GM23338 (cell line): ENCODE data around the gene KCNAB3. TPM values are rescaled to one million over a fixed set of nuclear protein-coding genes. Genes with fewer than 3 reads are reported as not detected.

Experiments
- ATAC-seq: fragments of 200-7000 bp; cut with Tn5 transposase; 3 replicates; pipeline ENCODE4 v1.9.1; 2020
- DNase-seq: peaks from one replicate; pipeline ENCODE4 v3.0.0-alpha.2; 2015; ENCODE audit warnings: low spot score
- H2AFZ ChIP-seq: fragments of 200-600 bp; sonication (generic); 2 replicates; pipeline ENCODE4 v1.8.0; 2016; ENCODE audit warnings: antibody characterized with exemption, mild to moderate bottlenecking, moderate library complexity
- H3F3A ChIP-seq: fragments of 200-600 bp; sonication (generic); replicated peaks from 2 replicates; pipeline ENCODE4 v1.8.0; 2017; ENCODE audit warnings: antibody characterized with exemption, mixed run types, low read depth
- H3K27ac ChIP-seq: fragments of 200-600 bp; sonication (generic); 2 replicates; pipeline ENCODE4 v1.6.1; 2016; ENCODE audit warnings: low read depth
- H3K27me3 ChIP-seq: fragments of 200-600 bp; sonication (generic); 2 replicates; pipeline ENCODE4 v1.8.0; 2016; ENCODE audit warnings: mild to moderate bottlenecking, mixed run types, moderate library complexity; ENCODE audit not compliant: insufficient read depth
- H3K36me3 ChIP-seq: fragments of 200-600 bp; sonication (generic); 2 replicates; pipeline ENCODE4 v1.8.0; 2016; ENCODE audit warnings: mild to moderate bottlenecking; ENCODE audit not compliant: insufficient read depth
- H3K4me1 ChIP-seq: fragments of 200-600 bp; sonication (generic); 2 replicates; pipeline ENCODE4 v1.8.0; 2016; ENCODE audit warnings: mild to moderate bottlenecking, moderate library complexity; ENCODE audit not compliant: insufficient read depth
- H3K4me2 ChIP-seq: fragments of 200-600 bp; sonication (generic); 2 replicates; pipeline ENCODE4 v1.7.1; 2017; ENCODE audit warnings: mixed run types
- H3K4me3 ChIP-seq: fragments of 200-600 bp; sonication (generic); 2 replicates; pipeline ENCODE4 v1.6.1; 2016; ENCODE audit warnings: mixed run types
- H3K79me2 ChIP-seq: fragments of 200-600 bp; sonication (generic); replicated peaks from 2 replicates; pipeline ENCODE4 v1.8.0; 2017; ENCODE audit warnings: mild to moderate bottlenecking; ENCODE audit not compliant: insufficient read depth
- H3K9me2 ChIP-seq: fragments of 200-600 bp; sonication (generic); 2 replicates; pipeline ENCODE4 v1.8.0; 2017; ENCODE audit not compliant: insufficient read depth
- H4K20me1 ChIP-seq: fragments of 200-600 bp; sonication (generic); replicated peaks from 2 replicates; pipeline ENCODE4 v1.8.0; 2017; ENCODE audit warnings: mild to moderate bottlenecking; ENCODE audit not compliant: insufficient read depth
- H3K27ac Mint-ChIP-seq: 2 replicates; pipeline ENCODE4 v1.8.0; 2020; ENCODE audit warnings: inconsistent platforms, mild to moderate bottlenecking, moderate library complexity, mixed read lengths
- H3K27me3 Mint-ChIP-seq: 3 replicates; pipeline ENCODE4 v1.8.0; 2022; ENCODE audit warnings: low read depth, mild to moderate bottlenecking, moderate library complexity, mixed read lengths, inconsistent platforms; ENCODE audit not compliant: insufficient read depth, poor library complexity
- H3K36me3 Mint-ChIP-seq: 3 replicates; pipeline ENCODE4 v1.8.0; 2021; ENCODE audit warnings: low read depth, mild to moderate bottlenecking, inconsistent platforms, moderate library complexity, mixed read lengths
- H3K4me1 Mint-ChIP-seq: 3 replicates; pipeline ENCODE4 v1.8.0; 2020; ENCODE audit warnings: mild to moderate bottlenecking, inconsistent platforms, mixed read lengths
- H3K4me3 Mint-ChIP-seq: 3 replicates; pipeline ENCODE4 v1.8.0; 2021; ENCODE audit warnings: moderate library complexity, mild to moderate bottlenecking, inconsistent platforms, mixed read lengths
- H3K9me3 Mint-ChIP-seq: 3 replicates; pipeline ENCODE4 v1.8.0; 2020; ENCODE audit warnings: moderate library complexity, mild to moderate bottlenecking, inconsistent platforms, mixed read lengths
- CREB1 ChIP-seq: fragments of 250-450 bp; sonication (Bioruptor Pico); IDR thresholded peaks from 2 replicates; pipeline ENCODE4 v1.5.0; 2020; ENCODE audit warnings: low read depth, mild to moderate bottlenecking, moderate library complexity
- EZH2 ChIP-seq: fragments of 200-600 bp; sonication (generic); IDR thresholded peaks from one replicate; pipeline ENCODE4 v1.8.0; 2017; ENCODE audit warnings: antibody characterized with exemption, mild to moderate bottlenecking, low read depth; ENCODE audit not compliant: unreplicated experiment
- EZH2phosphoT487 ChIP-seq: fragments of 200-600 bp; sonication (generic); IDR thresholded peaks from one replicate; pipeline ENCODE4 v1.8.1; 2018; ENCODE audit warnings: antibody characterized with exemption; ENCODE audit not compliant: unreplicated experiment
- JUNB ChIP-seq: IDR thresholded peaks from one replicate; pipeline ENCODE4 v1.6.1; 2016; ENCODE audit warnings: antibody characterized with exemption; ENCODE audit not compliant: unreplicated experiment
- POLR2AphosphoS5 ChIP-seq: IDR thresholded peaks from 2 replicates; pipeline ENCODE4 v1.6.1; 2016; ENCODE audit warnings: antibody characterized with exemption, low read depth
- STAT1 ChIP-seq: IDR thresholded peaks from one replicate; pipeline ENCODE4 v1.6.1; 2016; ENCODE audit warnings: antibody characterized with exemption; ENCODE audit not compliant: unreplicated experiment
- ZNF114 ChIP-seq: fragments of 250-450 bp; sonication (Bioruptor Pico); IDR thresholded peaks from 2 replicates; pipeline ENCODE4 v1.5.0; 2020; ENCODE audit warnings: mild to moderate bottlenecking, moderate library complexity
- ZNF331 ChIP-seq: fragments of 250-450 bp; sonication (Bioruptor Pico); IDR thresholded peaks from 2 replicates; pipeline ENCODE4 v1.5.0; 2020; ENCODE audit warnings: low read depth, mild to moderate bottlenecking, moderate library complexity
- polyA plus RNA-seq: library from polyadenylated mRNA; unstranded; fragments of >200 nt; fragmentation: Nextera tagmentation; extraction: Ambion mirVana; gene quantifications from 2 replicates; pipeline ENCODE4 v1.2.1, GENCODE V29; 2016
- total RNA-seq: library from RNA; depleted of rRNA; stranded (reverse); fragments of >200 nt; shearing (Covaris generic); gene quantifications from 2 replicates; pipeline ENCODE4 v1.2.3, GENCODE V29; 2014
- TF ChIP-seq, protein P1 (sequence below): IDR thresholded peaks from one replicate; pipeline ENCODE4 v1.6.1; 2018; ENCODE audit warnings: antibody characterized with exemption; ENCODE audit not compliant: unreplicated experiment
- TF ChIP-seq, protein P2 (sequence below): IDR thresholded peaks from 2 replicates; pipeline ENCODE4 v1.6.1; 2016; ENCODE audit warnings: antibody characterized with exemption
- TF ChIP-seq, protein P3 (sequence below): fragments of 250-450 bp; sonication (Bioruptor Pico); IDR thresholded peaks from 2 replicates; pipeline ENCODE4 v1.5.0; 2020; ENCODE audit warnings: mild to moderate bottlenecking, moderate library complexity
- TF ChIP-seq, protein P4 (sequence below), 2 experiments: fragments of 200-600 bp in 1 of 2; sonication (generic) in 1 of 2; conservative IDR thresholded peaks; 2 replicates each; pipeline versions ENCODE4 v1.5.1 to v1.6.1; 2016 to 2017; ENCODE audit warnings: antibody characterized with exemption in 2 of 2, low read depth in 2 of 2, mild to moderate bottlenecking in 2 of 2, moderate library complexity in 1 of 2

KCNAB3 gene
- total and polyA plus RNA-seq, 2 experiments from 2014 or later = 0.45 to 1.0 TPM

DNA sequence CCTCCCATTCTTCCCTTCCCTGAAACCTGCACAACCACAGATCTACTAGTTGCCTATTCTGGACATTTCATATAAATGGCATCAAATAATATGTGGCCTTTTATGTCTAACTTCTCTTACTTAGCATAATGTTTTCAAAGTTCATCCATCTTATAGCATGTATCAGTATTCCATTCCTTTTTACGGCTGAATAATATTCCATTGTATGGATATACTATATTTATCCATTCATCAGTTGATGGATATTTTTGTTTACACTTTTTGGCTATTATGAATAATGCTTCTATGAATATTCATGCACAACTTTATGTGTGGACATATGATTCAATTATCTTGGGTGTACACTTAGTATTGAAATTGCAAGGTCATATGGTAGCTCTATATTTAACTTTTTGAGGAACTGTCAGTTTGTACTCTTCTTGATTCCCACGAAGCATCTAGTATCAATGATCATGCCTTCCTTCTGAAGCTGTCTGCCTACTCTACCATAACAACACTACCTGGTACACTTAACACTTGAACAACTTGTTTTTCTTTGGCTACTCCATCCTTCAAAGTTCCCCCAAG, 53.8 kb downstream of the KCNAB3 start:
- Histone ChIP-seq H3K4me2 (no peak overlapping the region), H3K27ac (no peak overlapping the region), H2AFZ (no peak overlapping the region), H4K20me1 (no peaks in the 10 kb centered on the region), H3K79me2 (no peaks in the 10 kb centered on the region), H3K4me1 (no peaks in the 10 kb centered on the region), H3K9me2 (no peaks in the 10 kb centered on the region), H3K27me3 (peaks cover 7% of the 10 kb centered on the region; the same call in 1 of the 2 replicates), H3F3A (no peaks in the 10 kb centered on the region), H3K36me3 (no peaks in the 10 kb centered on the region), H3K4me3 (no peak overlapping the region)
- ATAC-seq (no peak), DNase-seq (no peak)
- no peaks in the 10 kb centered on the region for H3K36me3 Mint-ChIP-seq
- H3K4me3 Mint-ChIP-seq = no peak overlapping the region
- TF ChIP-seq EZH2phosphoT487 = no peak
- no peak for TF ChIP-seq JUNB
- TF ChIP-seq, protein P1, sequence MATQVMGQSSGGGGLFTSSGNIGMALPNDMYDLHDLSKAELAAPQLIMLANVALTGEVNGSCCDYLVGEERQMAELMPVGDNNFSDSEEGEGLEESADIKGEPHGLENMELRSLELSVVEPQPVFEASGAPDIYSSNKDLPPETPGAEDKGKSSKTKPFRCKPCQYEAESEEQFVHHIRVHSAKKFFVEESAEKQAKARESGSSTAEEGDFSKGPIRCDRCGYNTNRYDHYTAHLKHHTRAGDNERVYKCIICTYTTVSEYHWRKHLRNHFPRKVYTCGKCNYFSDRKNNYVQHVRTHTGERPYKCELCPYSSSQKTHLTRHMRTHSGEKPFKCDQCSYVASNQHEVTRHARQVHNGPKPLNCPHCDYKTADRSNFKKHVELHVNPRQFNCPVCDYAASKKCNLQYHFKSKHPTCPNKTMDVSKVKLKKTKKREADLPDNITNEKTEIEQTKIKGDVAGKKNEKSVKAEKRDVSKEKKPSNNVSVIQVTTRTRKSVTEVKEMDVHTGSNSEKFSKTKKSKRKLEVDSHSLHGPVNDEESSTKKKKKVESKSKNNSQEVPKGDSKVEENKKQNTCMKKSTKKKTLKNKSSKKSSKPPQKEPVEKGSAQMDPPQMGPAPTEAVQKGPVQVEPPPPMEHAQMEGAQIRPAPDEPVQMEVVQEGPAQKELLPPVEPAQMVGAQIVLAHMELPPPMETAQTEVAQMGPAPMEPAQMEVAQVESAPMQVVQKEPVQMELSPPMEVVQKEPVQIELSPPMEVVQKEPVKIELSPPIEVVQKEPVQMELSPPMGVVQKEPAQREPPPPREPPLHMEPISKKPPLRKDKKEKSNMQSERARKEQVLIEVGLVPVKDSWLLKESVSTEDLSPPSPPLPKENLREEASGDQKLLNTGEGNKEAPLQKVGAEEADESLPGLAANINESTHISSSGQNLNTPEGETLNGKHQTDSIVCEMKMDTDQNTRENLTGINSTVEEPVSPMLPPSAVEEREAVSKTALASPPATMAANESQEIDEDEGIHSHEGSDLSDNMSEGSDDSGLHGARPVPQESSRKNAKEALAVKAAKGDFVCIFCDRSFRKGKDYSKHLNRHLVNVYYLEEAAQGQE = no peak
- no peak for TF ChIP-seq ZNF331 (CRISPR knock-in tag)
- TF ChIP-seq STAT1 = no peak
- TF ChIP-seq, protein P2, sequence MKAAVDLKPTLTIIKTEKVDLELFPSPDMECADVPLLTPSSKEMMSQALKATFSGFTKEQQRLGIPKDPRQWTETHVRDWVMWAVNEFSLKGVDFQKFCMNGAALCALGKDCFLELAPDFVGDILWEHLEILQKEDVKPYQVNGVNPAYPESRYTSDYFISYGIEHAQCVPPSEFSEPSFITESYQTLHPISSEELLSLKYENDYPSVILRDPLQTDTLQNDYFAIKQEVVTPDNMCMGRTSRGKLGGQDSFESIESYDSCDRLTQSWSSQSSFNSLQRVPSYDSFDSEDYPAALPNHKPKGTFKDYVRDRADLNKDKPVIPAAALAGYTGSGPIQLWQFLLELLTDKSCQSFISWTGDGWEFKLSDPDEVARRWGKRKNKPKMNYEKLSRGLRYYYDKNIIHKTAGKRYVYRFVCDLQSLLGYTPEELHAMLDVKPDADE = no peak
- TF ChIP-seq, protein P3, sequence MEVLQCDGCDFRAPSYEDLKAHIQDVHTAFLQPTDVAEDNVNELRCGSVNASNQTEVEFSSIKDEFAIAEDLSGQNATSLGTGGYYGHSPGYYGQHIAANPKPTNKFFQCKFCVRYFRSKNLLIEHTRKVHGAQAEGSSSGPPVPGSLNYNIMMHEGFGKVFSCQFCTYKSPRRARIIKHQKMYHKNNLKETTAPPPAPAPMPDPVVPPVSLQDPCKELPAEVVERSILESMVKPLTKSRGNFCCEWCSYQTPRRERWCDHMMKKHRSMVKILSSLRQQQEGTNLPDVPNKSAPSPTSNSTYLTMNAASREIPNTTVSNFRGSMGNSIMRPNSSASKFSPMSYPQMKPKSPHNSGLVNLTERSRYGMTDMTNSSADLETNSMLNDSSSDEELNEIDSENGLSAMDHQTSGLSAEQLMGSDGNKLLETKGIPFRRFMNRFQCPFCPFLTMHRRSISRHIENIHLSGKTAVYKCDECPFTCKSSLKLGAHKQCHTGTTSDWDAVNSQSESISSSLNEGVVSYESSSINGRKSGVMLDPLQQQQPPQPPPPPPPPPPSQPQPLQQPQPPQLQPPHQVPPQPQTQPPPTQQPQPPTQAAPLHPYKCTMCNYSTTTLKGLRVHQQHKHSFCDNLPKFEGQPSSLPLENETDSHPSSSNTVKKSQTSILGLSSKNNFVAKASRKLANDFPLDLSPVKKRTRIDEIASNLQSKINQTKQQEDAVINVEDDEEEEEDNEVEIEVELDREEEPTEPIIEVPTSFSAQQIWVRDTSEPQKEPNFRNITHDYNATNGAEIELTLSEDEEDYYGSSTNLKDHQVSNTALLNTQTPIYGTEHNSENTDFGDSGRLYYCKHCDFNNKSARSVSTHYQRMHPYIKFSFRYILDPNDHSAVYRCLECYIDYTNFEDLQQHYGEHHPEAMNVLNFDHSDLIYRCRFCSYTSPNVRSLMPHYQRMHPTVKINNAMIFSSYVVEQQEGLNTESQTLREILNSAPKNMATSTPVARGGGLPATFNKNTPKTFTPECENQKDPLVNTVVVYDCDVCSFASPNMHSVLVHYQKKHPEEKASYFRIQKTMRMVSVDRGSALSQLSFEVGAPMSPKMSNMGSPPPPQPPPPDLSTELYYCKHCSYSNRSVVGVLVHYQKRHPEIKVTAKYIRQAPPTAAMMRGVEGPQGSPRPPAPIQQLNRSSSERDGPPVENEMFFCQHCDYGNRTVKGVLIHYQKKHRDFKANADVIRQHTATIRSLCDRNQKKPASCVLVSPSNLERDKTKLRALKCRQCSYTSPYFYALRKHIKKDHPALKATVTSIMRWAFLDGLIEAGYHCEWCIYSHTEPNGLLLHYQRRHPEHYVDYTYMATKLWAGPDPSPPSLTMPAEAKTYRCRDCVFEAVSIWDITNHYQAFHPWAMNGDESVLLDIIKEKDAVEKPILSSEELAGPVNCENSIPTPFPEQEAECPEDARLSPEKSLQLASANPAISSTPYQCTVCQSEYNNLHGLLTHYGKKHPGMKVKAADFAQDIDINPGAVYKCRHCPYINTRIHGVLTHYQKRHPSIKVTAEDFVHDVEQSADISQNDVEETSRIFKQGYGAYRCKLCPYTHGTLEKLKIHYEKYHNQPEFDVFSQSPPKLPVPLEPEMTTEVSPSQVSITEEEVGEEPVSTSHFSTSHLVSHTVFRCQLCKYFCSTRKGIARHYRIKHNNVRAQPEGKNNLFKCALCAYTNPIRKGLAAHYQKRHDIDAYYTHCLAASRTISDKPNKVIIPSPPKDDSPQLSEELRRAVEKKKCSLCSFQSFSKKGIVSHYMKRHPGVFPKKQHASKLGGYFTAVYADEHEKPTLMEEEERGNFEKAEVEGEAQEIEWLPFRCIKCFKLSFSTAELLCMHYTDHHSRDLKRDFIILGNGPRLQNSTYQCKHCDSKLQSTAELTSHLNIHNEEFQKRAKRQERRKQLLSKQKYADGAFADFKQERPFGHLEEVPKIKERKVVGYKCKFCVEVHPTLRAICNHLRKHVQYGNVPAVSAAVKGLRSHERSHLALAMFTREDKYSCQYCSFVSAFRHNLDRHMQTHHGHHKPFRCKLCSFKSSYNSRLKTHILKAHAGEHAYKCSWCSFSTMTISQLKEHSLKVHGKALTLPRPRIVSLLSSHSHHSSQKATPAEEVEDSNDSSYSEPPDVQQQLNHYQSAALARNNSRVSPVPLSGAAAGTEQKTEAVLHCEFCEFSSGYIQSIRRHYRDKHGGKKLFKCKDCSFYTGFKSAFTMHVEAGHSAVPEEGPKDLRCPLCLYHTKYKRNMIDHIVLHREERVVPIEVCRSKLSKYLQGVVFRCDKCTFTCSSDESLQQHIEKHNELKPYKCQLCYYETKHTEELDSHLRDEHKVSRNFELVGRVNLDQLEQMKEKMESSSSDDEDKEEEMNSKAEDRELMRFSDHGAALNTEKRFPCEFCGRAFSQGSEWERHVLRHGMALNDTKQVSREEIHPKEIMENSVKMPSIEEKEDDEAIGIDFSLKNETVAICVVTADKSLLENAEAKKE = no peak
- no peak for TF ChIP-seq EZH2
- TF ChIP-seq CREB1 = no peak
- no peak for TF ChIP-seq POLR2AphosphoS5
- no peak for TF ChIP-seq ZNF114 (CRISPR knock-in tag)
- TF ChIP-seq, protein P4, sequence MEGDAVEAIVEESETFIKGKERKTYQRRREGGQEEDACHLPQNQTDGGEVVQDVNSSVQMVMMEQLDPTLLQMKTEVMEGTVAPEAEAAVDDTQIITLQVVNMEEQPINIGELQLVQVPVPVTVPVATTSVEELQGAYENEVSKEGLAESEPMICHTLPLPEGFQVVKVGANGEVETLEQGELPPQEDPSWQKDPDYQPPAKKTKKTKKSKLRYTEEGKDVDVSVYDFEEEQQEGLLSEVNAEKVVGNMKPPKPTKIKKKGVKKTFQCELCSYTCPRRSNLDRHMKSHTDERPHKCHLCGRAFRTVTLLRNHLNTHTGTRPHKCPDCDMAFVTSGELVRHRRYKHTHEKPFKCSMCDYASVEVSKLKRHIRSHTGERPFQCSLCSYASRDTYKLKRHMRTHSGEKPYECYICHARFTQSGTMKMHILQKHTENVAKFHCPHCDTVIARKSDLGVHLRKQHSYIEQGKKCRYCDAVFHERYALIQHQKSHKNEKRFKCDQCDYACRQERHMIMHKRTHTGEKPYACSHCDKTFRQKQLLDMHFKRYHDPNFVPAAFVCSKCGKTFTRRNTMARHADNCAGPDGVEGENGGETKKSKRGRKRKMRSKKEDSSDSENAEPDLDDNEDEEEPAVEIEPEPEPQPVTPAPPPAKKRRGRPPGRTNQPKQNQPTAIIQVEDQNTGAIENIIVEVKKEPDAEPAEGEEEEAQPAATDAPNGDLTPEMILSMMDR (conservative IDR thresholded peaks at IDR 0.05; ENCODE audit: low read depth in 2 of 2) = no peak
- H3K9me3 Mint-ChIP-seq = no peaks in the 10 kb centered on the region
- no peaks in the 10 kb centered on the region for H3K27me3 Mint-ChIP-seq
- no peaks in the 10 kb centered on the region for H3K4me1 Mint-ChIP-seq
- H3K27ac Mint-ChIP-seq = no peak overlapping the region
